ENCODE results near the gene NEXN.
"Not testable (repeated sequence)": the region's sequence is repeated elsewhere in the genome, so short reads cannot be mapped to it uniquely, and the experiment has no call there.

The NEXN gene

GRCh38 chr1:77972080-77972479 lies 83.7 kb downstream of the NEXN start:
- no peak for DNase-seq

- DNase-seq = no peak
Measured at GRCh38 chr1:77975386-77975785, 87.0 kb downstream of the NEXN start.

- no peak for DNase-seq
Measured at GRCh38 chr1:77975907-77976306, 87.5 kb downstream of the NEXN start.

- DNase-seq = no peak
Measured at GRCh38 chr1:77976433-77977076, 88.1 kb downstream of the NEXN start.

- no peak for DNase-seq
Measured at GRCh38 chr1:77977989-77978292, 89.5 kb downstream of the NEXN start.

GRCh38 chr1:77978293-77978968 lies 90.0 kb downstream of the NEXN start:
- DNase-seq = peak; percentile 65

- DNase-seq = peak; percentile 93
Measured at GRCh38 chr1:77978969-77979876, 90.8 kb downstream of the NEXN start, which contains the start of gene FUBP1. FUBP1 (minus strand) TSS chr1:77979072; CDS start chr1:77979004, 68 bp downstream.

- not testable (repeated sequence) for DNase-seq
Measured at GRCh38 chr1:77983352-77983996, 95.0 kb downstream of the NEXN start.

GRCh38 chr1:77983997-77984355 lies 95.6 kb downstream of the NEXN start:
- DNase-seq = no peak

GRCh38 chr1:77984629-77985028 lies 96.2 kb downstream of the NEXN start:
- no peak for DNase-seq

- no peak for DNase-seq
Measured at GRCh38 chr1:77986810-77987209, 98.4 kb downstream of the NEXN start.

GRCh38 chr1:77987919-77988318 lies 99.5 kb downstream of the NEXN start:
- DNase-seq = no peak

GRCh38 chr1:77989744-77990143 lies 101.3 kb downstream of the NEXN start:
- no peak for DNase-seq

GRCh38 chr1:77990629-77991204 lies 102.3 kb downstream of the NEXN start:
- DNase-seq = no peak

- no peak for DNase-seq
Measured at GRCh38 chr1:77991638-77992037, 103.2 kb downstream of the NEXN start.

Measured in NCI-H2081 treated with DMSO at 0.1 percent for 48 hours (cell line).